Measurements from ENCODE around the gene ENO4. TPM values are rescaled to one million over a fixed set of nuclear protein-coding genes. Genes with fewer than 3 reads are reported as not detected.

Gene ENO4
- total RNA-seq, 1 experiment from 2014 or later, result 0.22 TPM

- H3K79me2 ChIP-seq (ENCODE audit: insufficient read depth, low read length), result no peaks in the 10 kb centered on the region
- no peaks in the 10 kb centered on the region for H3K4me1 ChIP-seq (ENCODE audit: control insufficient read depth in 1 of 2, insufficient read depth in 2 of 2, low read length in 2 of 2)
- H3K9ac ChIP-seq (ENCODE audit: low read length), result no peak overlapping the region
- POLR2A ChIA-PET, result no interaction called here
- H3K4me3 ChIP-seq (replicated peaks in 1 of 2; ENCODE audit: low read depth in 1 of 2, low read length in 2 of 2), result no peak overlapping the region
- no peaks in the 10 kb centered on the region for H3K27me3 ChIP-seq (ENCODE audit: insufficient read depth, low read length)
- CTCF ChIA-PET, result interaction anchor here (1.4 to 25.9 kb wide), 5 partner anchors 8 to 370 kb away, joined by 4 to 629 read pairs (median 7); no protein-coding TSS in a partner anchor
- no peaks in the 10 kb centered on the region for H3K36me3 ChIP-seq (ENCODE audit: control insufficient read depth in 1 of 2, insufficient read depth in 2 of 2, low read length in 2 of 2)
- no peak overlapping the region for H2AFZ ChIP-seq (ENCODE audit: low read depth, low read length, poor library complexity, severe bottlenecking)
- no peak overlapping the region for H3K27ac ChIP-seq (ENCODE audit: low read depth, low read length)
- no peak overlapping the region for H3K4me2 ChIP-seq (ENCODE audit: low read length)
- no peaks in the 10 kb centered on the region for H4K20me1 ChIP-seq (ENCODE audit: insufficient read depth)
- ATAC-seq (no peak), DNase-seq (ENCODE audit: low read depth, low spot score) (no peak)
- no peaks in the 10 kb centered on the region for H3K9me2 ChIP-seq (ENCODE audit: insufficient read depth)
- no peaks in the 10 kb centered on the region for H3K9me3 ChIP-seq (ENCODE audit: control insufficient read depth in 1 of 2, insufficient read depth in 1 of 2, low read depth in 1 of 2, low read length in 2 of 2)
- RAD21 ChIA-PET (ENCODE audit: low non-redundant PET in 1 of 2, low total read pairs in 2 of 2, uncharacterized antibody in 2 of 2, unreplicated experiment in 2 of 2), result no interaction called here
- no TSS peak for BruUV-seq (replicated peaks)
- no peak for TF ChIP-seq SIN3A (IDR thresholded peaks at IDR 0.05; ENCODE audit: low read depth)
- TF ChIP-seq ZNF274 (IDR thresholded peaks at IDR 0.05; ENCODE audit: low read depth, low read length), result no peak
- no peak for TF ChIP-seq ATF3 (IDR thresholded peaks at IDR 0.05)
- no peak for TF ChIP-seq ZBTB33 (IDR thresholded peaks at IDR 0.05; ENCODE audit: extremely low read depth, insufficient replicate concordance, low read length)
- no peak for TF ChIP-seq SRF (IDR thresholded peaks at IDR 0.05; ENCODE audit: low read depth)
- intact Hi-C loops (cut with micrococcal nuclease), result no loop called here
Measured at GRCh38 chr10:116801658-116802057, 47.6 kb upstream of the ENO4 start.

GRCh38 chr10:116802474-116802873 lies 46.8 kb upstream of the ENO4 start:
- no peaks in the 10 kb centered on the region for H4K20me1 ChIP-seq (ENCODE audit: insufficient read depth)
- no peaks in the 10 kb centered on the region for H3K27me3 ChIP-seq (ENCODE audit: insufficient read depth, low read length)
- H3K4me2 ChIP-seq (ENCODE audit: low read length), result no peak overlapping the region
- H3K27ac ChIP-seq (ENCODE audit: low read depth, low read length), result no peak overlapping the region
- POLR2A ChIA-PET, result no interaction called here
- CTCF ChIA-PET, result interaction anchor here (25.9 kb wide), 1 partner anchor 370 kb away, joined by 629 read pairs; no protein-coding TSS in a partner anchor
- H3K9ac ChIP-seq (ENCODE audit: low read length), result no peak overlapping the region
- H3K9me3 ChIP-seq (ENCODE audit: control insufficient read depth in 1 of 2, insufficient read depth in 1 of 2, low read depth in 1 of 2, low read length in 2 of 2), result no peaks in the 10 kb centered on the region
- no peaks in the 10 kb centered on the region for H3K36me3 ChIP-seq (ENCODE audit: control insufficient read depth in 1 of 2, insufficient read depth in 2 of 2, low read length in 2 of 2)
- H3K4me1 ChIP-seq (ENCODE audit: control insufficient read depth in 1 of 2, insufficient read depth in 2 of 2, low read length in 2 of 2), result no peaks in the 10 kb centered on the region
- no peaks in the 10 kb centered on the region for H3K79me2 ChIP-seq (ENCODE audit: insufficient read depth, low read length)
- H3K4me3 ChIP-seq (replicated peaks in 1 of 2; ENCODE audit: low read depth in 1 of 2, low read length in 2 of 2), result no peak overlapping the region
- ATAC-seq (no peak), DNase-seq (ENCODE audit: low read depth, low spot score) (no peak)
- BruUV-seq (replicated peaks), result no TSS peak
- no peak overlapping the region for H2AFZ ChIP-seq (ENCODE audit: low read depth, low read length, poor library complexity, severe bottlenecking)
- intact Hi-C loops (cut with micrococcal nuclease), result no loop called here
- RAD21 ChIA-PET (ENCODE audit: low non-redundant PET in 1 of 2, low total read pairs in 2 of 2, uncharacterized antibody in 2 of 2, unreplicated experiment in 2 of 2), result no interaction called here
- H3K9me2 ChIP-seq (ENCODE audit: insufficient read depth), result no peaks in the 10 kb centered on the region
- TF ChIP-seq SIN3A (IDR thresholded peaks at IDR 0.05; ENCODE audit: low read depth) (no peak), EZH2 (IDR thresholded peaks at IDR 0.05) (no peak), POLR2A (IDR thresholded peaks at IDR 0.05; ENCODE audit: borderline replicate concordance, extremely low read depth, insufficient read depth, insufficient read length) (no peak), EZH2phosphoT487 (IDR thresholded peaks at IDR 0.05; ENCODE audit: borderline replicate concordance) (no peak), ZFX (IDR thresholded peaks at IDR 0.05) (no peak), SP1 (IDR thresholded peaks at IDR 0.05; ENCODE audit: low read depth) (no peak), MAX (IDR thresholded peaks at IDR 0.05) (no peak), ZNF274 (IDR thresholded peaks at IDR 0.05; ENCODE audit: low read depth, low read length) (no peak), SRF (IDR thresholded peaks at IDR 0.05; ENCODE audit: low read depth) (no peak), FOSL1 (IDR thresholded peaks at IDR 0.05; ENCODE audit: low read depth) (no peak), EGR1 (IDR thresholded peaks at IDR 0.05; ENCODE audit: low read depth) (no peak), YY1 (IDR thresholded peaks at IDR 0.05; ENCODE audit: extremely low read depth, insufficient replicate concordance, low read depth, low read length) (no peak), CBX3 (IDR thresholded peaks at IDR 0.05; ENCODE audit: low read depth) (no peak), CTCF (IDR thresholded peaks at IDR 0.05 in 2 of 3, conservative IDR thresholded peaks at IDR 0.05 in 1 of 3; ENCODE audit: borderline replicate concordance in 1 of 3, insufficient read depth in 1 of 3, low read depth in 2 of 3, low read length in 2 of 3) (no peak), ELF1 (IDR thresholded peaks at IDR 0.05; ENCODE audit: borderline replicate concordance, low read depth) (no peak), POLR2AphosphoS5 (IDR thresholded peaks at IDR 0.05; ENCODE audit: low read depth, low read length) (no peak)

All from HCT116 (cell line).